Ovary (tissue), 9 donors: ENCODE measurements around the gene SMYD1. TPM values are rescaled to one million over a fixed set of nuclear protein-coding genes. Genes with fewer than 3 reads are reported as not detected.

ENCODE experiments used
- DNase-seq, 5 donors: peaks; one replicate each; pipeline ENCODE4 v3.0.0-alpha.2; 2019 to 2020
- H3K27ac ChIP-seq, 2 donors: fragments of 200-600 bp; one replicate each; pipeline versions ENCODE4 v1.5.1 to v1.8.0; 2019 to 2022
- H3K27me3 ChIP-seq: fragments of 200-600 bp; one replicate; pipeline ENCODE4 v1.8.0; 2022
- H3K36me3 ChIP-seq: fragments of 200-600 bp; sonication (generic); one replicate; pipeline ENCODE4 v1.5.1; 2019
- H3K4me1 ChIP-seq: one replicate; pipeline ENCODE4 v1.8.1; 2013; ENCODE audit warnings: mild to moderate bottlenecking, moderate library complexity; ENCODE audit not compliant: insufficient read depth
- H3K4me3 ChIP-seq: fragments of 200-600 bp; sonication (generic); one replicate; pipeline ENCODE4 v1.5.1; 2017
- H3K9me3 ChIP-seq, 2 donors: fragments of 200-600 bp in 1 of 2; sonication (generic) in 1 of 2; one replicate each; pipeline versions ENCODE4 v1.5.1 to v1.8.1; 2013 to 2019; ENCODE audit warnings: mild to moderate bottlenecking in 1 of 2, moderate library complexity in 1 of 2
- CTCF ChIP-seq, 3 donors: fragments of 450-650 bp in 2 of 3; fragments of 200-600 bp in 1 of 3; IDR thresholded peaks; one replicate each; pipeline versions ENCODE4 v1.5.1 to v1.8.0; 2016 to 2022; ENCODE audit warnings: antibody characterized with exemption in 3 of 3, mild to moderate bottlenecking in 1 of 3
- EP300 ChIP-seq: sonication (generic); formaldehyde crosslinking; IDR thresholded peaks from one replicate; pipeline ENCODE4 v1.6.1; 2017; ENCODE audit warnings: antibody characterized with exemption
- POLR2A ChIP-seq: fragments of 450-650 bp; IDR thresholded peaks from one replicate; pipeline ENCODE4 v1.6.1; 2017; ENCODE audit warnings: antibody characterized with exemption, mild to moderate bottlenecking, moderate library complexity
- WGBS, 3 donors: extraction: QIAGEN DNeasy Blood & Tissue Kit in 1 of 3; methylation state at CpG; one replicate each; pipeline versions ENCODE4 v1.1.5 to v1.1.7; 2013 to 2017; 5-methylcytosine and 5-hydroxymethylcytosine counted together
- intact Hi-C, 4 donors: fragments of 100-400 bp; cut with DNase I; formaldehyde crosslinking; loops; one replicate each; pipeline versions ENCODE4 v1.11.0 to v1.15.1; 2022 to 2023
- polyA plus RNA-seq, 2 donors: library from polyadenylated mRNA; stranded (reverse); fragments of 200-250 nt in 1 of 2; fragments of 350-450 nt in 1 of 2; fragmentation: Illumina TruSeq in 1 of 2; extraction: RNeasy Lipid Tissue Mini Kit (QIAGEN cat#74804) in 1 of 2; gene quantifications; one replicate each; pipeline ENCODE4 v1.2.3, GENCODE V29; 2013 to 2014
- total RNA-seq, 7 donors: library from RNA; depleted of rRNA in 2 of 7; stranded (reverse); fragments of >200 nt in 2 of 7; fragmentation: NEBNext Ultra II Directional in 3 of 7; extraction: Animal tissue kit (Norgen Biotek cat#: 25700) in 3 of 7; gene quantifications; one replicate each; pipeline versions ENCODE4 v1.1.0 to v1.2.4, GENCODE V29; 2016 to 2023
- donor health status: DM: no; HTN: no; CAD: no; lungs with moderate emphysema.
- donor health status: DM: no; HTN: no; CAD: no.
- donor health status: Bipolar disorder and iron deficiency.
- donor health status: DM: yes; HTN: yes; CAD: no.
- donor health status: DM: no; HTN: no; CAD: no.
- donor health status: DM: yes; HTN: yes; CAD: no.

SMYD1 gene
- total and polyA plus RNA-seq, 9 donors = 0.05 to 0.10 TPM; not detected in 7

DNA sequence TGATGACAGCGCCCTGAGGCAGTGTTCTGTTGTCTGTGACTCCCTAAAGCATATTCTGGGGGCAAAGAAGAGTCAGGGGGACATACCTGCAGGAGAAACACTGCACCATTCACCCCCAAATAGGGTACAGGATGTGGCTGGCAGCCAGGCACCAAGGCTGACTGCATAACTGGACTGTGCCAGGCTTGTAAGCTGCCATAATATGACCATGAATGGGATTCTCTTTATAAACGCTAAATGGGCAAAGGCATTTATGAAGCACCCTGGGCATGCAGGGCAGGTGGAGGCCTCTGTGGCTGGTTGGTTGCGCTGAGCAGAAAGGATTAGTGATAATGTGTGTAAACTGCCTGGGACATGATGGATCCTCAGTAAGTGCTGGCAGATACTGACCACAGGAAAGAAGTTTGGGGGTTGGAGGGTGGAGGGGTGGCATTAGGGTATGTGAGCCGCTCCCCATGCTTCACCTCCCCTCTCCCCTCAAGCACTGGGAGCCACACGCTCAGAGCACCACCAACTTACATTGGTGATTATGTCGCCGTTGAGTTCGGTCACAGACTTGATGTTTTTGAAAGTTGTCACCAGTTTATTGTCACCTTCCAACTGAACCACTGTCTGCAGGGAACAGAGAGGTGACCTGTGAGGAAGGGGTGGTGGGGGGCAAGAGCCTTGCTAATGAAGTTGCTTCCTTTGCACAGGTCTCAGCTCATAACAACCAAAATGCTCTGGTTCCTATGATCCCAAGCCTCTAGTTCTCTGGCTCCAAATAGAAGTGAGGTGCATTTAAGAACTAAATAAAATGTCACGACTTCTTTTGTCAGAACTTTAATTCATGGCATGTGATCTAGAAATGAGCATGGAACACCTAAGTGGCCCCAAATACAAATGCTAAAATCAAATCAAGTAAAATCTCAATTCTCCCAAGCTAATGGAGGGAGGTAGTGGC is 56.6 kb downstream of the SMYD1 start:
- no peak for DNase-seq
- intact Hi-C loops = no loop called here
- 84 to 90% (median 84%) methylated on average over 9 of the region's 9 CpGs for WGBS, 3 donors

DNA sequence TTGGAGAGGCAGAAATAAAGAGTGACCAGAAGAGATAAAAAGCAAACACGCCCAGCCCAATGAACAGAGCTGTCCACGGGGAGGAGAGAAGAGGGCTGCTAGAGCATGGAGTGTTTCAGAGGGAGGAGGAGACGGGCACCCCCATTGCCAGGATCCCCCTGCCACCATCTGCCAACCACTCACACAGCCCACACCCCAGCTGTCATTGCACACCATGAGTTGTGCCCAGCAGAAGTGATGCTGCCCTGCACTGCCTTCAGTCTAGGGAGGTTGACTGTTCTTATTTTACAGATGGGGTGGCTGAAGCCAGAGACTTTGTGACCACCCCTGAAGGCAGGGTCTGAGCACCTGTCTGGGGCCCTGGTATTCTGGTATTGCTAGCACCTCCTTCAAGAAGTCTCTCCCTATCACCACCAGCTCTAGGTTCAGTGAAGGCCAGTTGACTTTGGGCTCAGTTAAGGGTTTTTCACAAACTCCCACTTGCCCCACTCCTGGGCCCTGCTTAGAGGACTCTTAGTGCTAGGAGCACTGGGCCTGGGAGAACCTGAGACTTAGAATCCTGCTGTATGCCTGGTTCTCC is 57.8 kb downstream of the SMYD1 start:
- intact Hi-C loops = no loop called here
- H3K27me3 ChIP-seq = no peaks in the 10 kb centered on the region
- no peaks in the 10 kb centered on the region for H3K9me3 ChIP-seq
- H3K36me3 ChIP-seq = no peaks in the 10 kb centered on the region
- H3K4me3 ChIP-seq = no peak overlapping the region
- no peak overlapping the region for H3K27ac ChIP-seq
- 59 to 74% (median 60%) methylated on average over 3 of the region's 3 CpGs for WGBS, 3 donors
- TF ChIP-seq POLR2A = no peak
- TF ChIP-seq CTCF (IDR thresholded peaks at IDR 0.05) = no peak
- no peak for TF ChIP-seq EP300
- DNase-seq = no peak
- H3K4me1 ChIP-seq = no peaks in the 10 kb centered on the region

More for the DNA sequence above, 56.6 kb downstream of the SMYD1 start:
- Histone ChIP-seq H3K9me3 (no peaks in the 10 kb centered on the region), H3K27me3 (no peaks in the 10 kb centered on the region), H3K4me1 (no peaks in the 10 kb centered on the region), H3K27ac (no peak overlapping the region), H3K36me3 (no peaks in the 10 kb centered on the region), H3K4me3 (no peak overlapping the region)
- TF ChIP-seq POLR2A (no peak), EP300 (no peak), CTCF (IDR thresholded peaks at IDR 0.05) (no peak)

DNA sequence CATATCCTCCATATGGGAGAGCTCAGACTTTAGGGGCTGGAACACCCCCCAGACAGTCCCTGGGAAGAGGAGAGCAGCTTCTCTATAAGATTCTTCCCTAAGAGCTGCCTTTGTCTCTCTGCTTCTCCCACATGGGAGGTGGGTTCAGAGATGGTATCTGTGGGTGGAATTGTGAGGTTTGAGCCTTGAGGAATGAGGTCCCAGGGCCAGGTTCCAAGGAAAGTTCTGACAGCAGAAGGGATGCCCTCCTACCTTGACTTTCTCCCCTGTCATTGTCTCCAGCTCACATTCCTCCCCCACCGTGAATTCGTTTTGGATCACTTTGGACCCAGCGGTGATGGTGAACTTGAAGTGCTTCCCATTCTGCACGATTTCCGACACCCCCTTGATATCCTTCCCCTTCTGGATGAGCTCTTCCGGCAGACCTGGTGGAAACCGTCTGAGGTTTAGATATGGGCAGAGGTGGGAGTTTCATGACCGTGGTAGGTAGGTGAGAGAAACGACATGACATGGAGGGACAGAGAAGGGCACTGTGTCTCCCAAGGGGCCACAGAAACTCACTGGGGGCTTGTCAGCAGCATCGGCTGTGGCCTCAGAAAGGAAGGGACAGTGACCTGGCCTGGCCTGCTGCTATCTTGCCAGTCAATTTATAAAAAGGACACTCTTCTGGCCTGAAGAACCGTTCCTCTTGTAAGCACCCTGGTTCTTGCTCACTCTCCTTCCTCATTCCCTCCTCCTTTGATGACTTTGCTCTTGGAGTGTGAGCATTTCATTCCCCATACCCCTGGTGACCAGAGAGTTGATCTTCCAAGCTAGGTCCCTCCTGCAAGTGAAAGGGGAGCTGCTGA is 58.5 kb downstream of the SMYD1 start:
- 74 to 82% (median 80%) methylated on average over 11 of the region's 11 CpGs for WGBS, 3 donors
- TF ChIP-seq EP300 = no peak
- no peak for TF ChIP-seq CTCF (IDR thresholded peaks at IDR 0.05)
- TF ChIP-seq POLR2A = no peak
- no peak overlapping the region for H3K27ac ChIP-seq
- H3K4me1 ChIP-seq = no peaks in the 10 kb centered on the region
- no peaks in the 10 kb centered on the region for H3K27me3 ChIP-seq
- H3K9me3 ChIP-seq = no peaks in the 10 kb centered on the region
- no peak overlapping the region for H3K4me3 ChIP-seq
- intact Hi-C loops = no loop called here
- no peak for DNase-seq
- no peaks in the 10 kb centered on the region for H3K36me3 ChIP-seq
